Activated naive CD8-positive, alpha-beta T cell treated with anti-CD3 and anti-CD28 coated beads, Interleukin-2, amount 50 U/mL, for 16 hours (primary cell): ENCODE results near the gene NAV2.

Source experiments
- DNase-seq: peaks from one replicate; pipeline ENCODE4 v3.0.0-alpha.2; 2020; ENCODE audit warnings: low read depth, low spot score

The NAV2 gene

DNA sequence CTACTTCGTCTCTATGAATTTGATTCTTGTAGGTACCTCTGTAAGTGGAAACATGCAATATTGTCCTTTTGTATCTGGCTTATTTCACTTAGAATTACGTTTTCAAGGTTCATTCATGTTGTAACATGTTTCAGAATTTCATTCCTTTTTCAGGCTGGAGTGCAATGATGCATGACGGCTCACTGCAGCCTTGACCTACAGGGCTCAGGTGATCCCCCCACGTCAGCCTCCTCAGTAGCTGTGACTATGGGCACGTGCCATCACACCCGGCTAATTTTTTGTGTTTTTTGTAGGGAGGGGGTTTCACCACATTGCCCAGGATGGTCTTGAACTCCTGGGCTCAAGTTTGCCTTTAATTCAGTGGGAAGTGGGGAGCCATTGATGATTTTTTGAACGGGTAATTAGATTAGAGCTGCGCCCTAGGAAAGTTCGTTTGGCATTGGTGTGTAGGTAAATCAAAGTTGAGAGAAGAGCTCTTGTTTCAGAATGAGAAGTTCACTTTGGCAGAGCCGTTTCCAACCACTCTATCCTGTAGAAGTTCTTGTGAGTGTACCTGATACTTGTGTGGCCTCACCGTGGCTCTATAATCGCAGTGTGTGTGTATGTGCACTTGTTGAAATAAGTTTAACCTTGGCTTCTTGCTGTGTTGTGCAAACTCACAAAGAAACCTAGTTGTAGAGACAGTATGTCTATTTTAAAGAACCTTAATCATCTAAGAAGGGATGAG is 115.9 kb downstream of the NAV2 start:
- no peak for DNase-seq

DNA sequence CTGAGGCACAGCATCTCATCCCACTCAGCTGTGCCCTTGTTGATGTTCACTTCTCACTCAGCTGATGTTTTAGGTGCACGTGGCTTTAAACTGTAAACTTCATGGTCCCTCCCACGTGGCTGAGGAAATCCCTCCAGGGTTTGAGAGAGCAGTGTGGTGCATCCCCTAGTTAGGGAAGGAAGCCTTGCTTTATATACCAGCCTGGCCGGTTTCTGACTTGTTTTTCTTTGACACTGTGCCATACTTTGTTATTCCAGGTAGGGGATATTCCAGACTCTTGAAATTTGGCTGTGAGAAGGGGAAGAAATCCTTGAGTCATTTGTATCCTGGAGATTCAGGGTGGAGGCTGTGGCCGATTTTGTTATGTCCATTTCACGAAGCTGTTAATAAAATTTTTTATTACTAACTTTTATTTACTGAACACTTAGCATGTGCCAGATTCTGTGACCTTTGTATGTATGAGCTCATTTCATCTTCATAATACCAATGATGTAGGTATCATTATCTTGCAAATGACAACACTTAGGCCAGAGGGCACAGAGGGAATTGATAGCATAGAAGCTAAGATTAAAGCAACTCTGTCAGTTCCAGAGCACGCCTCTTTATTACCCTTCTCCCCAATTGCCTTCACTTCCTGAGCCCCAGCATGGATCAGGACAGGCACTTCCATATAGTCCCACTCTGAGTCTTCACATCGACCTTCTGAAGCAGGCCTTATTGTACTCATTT is 116.6 kb downstream of the NAV2 start:
- DNase-seq: no peak

DNA sequence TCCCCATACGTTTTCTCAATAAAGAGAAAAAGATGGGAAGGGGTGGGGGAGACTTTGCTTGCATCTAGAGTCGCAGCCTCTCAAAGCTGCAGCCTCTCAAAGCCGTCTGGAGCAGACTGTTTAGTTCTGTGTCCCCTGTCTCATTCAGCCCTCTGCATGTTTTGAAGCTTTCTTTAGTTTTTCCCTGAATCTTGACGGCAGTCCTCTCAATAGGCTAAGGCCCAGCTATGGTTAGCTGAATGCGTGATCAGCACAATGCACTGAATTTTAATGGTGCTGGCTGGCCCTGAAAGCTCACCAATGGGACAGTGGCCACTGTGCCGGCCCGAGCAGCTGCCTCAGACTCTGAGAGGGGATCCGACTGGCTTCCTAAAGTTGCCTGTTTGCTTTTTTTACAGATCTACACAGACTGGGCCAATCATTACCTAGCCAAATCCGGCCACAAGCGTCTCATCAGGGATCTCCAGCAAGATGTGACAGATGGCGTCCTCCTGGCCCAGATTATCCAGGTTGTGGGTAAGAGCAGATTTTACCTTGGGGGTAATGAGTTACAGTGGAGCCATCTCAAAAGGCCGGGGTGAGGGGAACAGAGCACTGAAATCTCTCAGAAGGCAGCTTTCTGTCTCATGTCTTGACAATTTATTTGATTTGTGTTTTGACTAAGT is 119.6 kb downstream of the NAV2 start:
- DNase-seq: no peak

GRCh38 chr11:19832901-19833300 is 120.3 kb downstream of the NAV2 start:
- DNase-seq: no peak

- DNase-seq: no peak
Measured at GRCh38 chr11:19834771-19835170, 122.1 kb downstream of the NAV2 start.

DNA sequence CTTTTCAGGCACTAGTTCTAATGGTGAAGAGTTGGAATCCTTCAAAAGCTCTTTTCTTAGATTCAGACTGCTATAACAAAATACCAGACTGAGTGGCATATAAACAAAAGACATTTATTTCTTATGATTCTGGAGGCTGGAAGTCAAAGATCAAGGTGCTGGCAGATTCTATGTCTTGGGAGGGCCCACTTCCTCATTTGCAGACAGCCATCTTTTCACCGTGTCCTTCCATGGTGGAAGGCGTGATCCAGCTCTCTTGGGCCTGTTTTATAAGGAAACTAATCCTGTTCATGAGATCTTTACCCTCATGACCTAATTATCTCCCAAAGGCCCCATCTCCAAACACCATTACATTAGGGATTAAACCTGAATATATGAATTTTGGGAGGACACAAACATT is 124.0 kb downstream of the NAV2 start:
- DNase-seq: no peak

DNA sequence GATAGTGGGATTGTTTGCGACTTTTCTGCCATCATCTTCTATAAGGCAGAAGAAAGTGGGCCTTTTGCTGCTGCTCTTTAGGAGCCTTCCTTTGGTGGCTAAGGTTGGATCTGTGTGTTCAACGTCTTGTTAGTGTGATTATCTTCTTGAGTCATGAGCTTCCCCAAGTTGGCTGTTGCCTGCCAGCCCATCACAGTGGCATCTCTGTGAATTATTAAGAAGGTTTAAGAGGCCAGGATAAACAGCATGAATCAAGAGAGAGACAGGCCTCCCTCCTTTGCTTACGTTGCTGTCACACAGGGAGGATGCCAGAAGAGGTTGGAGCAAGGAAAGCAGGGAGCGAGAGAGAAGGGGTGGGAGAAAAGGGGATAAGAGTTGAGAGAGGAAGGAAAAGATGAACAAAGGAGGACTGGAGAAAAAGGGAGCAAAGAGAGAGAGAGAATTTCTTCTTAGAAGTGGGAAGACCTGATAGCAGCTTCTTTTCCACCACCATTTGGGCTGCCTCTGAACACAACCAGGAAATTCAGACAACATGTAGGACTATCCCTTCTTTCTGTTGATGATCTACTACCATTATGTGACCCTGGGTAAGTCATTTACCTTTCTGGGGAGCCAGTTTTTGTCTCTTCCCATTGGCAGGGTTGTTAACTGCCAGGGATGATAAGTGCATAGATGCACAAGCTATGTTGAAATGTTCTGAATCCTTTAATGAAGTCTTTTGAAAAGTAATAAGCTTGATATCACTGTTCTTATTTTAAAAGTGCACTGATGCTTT is 126.5 kb downstream of the NAV2 start:
- DNase-seq: no peak

- no peak for DNase-seq
Measured at GRCh38 chr11:19840961-19841360, 128.3 kb downstream of the NAV2 start.

DNA sequence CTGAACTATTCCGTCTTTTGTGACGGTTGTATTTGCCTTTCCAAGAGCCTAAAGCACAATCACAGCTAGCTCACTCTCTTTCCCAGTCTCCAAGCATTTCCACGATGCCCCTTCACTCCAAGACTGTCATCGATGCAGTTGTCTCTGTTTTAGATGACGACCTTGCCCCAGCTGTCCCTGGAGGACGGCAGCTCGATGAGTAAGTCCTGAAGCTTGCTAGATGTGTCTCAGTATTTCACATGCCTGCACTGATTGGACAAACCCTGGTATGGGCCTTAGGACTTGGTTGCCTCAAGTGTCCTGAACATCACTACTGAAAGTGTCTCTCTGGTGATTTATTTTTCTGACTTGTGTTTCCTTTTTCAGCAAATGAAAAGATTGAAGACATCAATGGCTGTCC is 129.9 kb downstream of the NAV2 start:
- DNase-seq: no peak

DNA sequence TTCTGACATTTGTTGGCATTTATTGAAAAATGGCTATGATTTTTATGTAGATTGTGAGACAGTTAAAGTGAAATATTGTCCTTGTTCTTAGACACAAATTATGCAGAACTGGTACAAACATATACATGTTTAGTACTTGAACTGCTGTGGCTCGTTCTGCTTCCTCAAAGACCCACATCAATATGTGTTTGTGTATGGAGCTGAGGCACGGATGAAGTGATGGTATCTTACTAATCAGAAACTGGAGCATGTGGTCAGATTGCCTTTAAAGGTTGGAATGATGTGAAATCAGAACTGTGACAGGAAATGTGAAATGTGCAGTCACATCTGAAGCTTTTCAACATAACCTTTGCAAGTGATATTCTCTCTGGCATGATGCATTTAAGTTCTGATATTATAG is 130.4 kb downstream of the NAV2 start:
- DNase-seq: no peak

DNA sequence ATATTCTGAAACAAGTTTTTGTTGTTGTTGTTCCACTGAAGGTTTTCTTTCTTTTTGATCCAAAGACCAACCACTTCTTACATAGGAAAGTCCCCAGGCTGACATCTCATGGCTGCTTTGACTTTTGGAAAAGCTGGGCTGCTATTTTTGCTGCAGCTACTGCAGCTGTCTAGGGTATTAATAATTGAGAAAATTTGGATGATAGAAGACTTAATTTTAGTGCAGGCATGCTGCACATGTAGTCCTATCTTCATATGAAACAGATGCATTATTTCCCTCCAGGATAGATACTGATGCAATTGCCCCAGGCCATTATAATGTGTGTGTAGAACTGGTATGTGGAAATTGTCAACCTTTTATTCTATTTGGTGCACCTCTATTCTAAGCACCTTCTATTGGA is 131.4 kb downstream of the NAV2 start:
- no peak for DNase-seq

GRCh38 chr11:19844806-19845205 is 132.2 kb downstream of the NAV2 start:
- no peak for DNase-seq

DNA sequence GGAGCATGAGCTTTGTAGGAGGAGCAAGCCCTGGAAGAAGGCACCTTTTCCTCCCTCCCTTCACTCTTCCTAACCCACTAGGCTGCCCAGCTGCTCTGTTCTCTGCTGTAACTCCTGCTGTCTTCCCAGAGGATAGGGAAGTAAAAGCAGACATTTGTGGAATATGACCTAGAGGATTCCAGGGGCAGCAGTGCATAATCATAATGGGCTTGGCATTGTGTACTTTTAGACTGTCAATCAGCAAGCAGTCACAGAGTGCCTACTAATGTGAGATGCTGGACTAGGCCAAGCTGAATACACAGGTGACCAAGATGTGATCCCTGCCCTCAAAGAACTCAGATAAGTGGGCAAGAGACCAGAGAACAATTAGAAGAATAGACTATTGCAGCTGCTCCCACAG is 133.0 kb downstream of the NAV2 start:
- DNase-seq: no peak

- no peak for DNase-seq
Measured at GRCh38 chr11:19846654-19847305, 134.1 kb downstream of the NAV2 start.

DNA sequence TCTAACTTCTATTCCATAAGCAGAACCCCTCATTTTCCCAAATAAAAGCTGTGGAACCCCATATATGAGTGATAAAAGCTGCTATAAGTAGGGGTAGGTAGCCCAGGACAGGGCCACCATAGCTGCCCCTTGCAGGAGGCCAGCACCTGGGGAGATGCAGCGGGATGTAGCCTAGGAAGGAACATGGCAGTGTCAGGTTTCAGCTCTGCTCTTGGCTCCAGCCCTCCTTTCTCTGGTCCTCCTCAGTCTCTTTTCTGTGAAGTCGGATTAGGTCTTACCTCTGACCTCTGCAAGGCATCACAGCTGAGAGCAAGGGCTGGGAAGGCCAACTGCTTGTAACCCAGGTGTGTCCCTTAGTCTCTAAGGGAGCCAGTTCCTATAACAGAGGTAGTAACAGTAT is 135.6 kb downstream of the NAV2 start:
- no peak for DNase-seq

GRCh38 chr11:19849107-19849789 is 136.6 kb downstream of the NAV2 start:
- no peak for DNase-seq

GRCh38 chr11:19849947-19850593 is 137.4 kb downstream of the NAV2 start:
- DNase-seq: no peak

GRCh38 chr11:19852288-19852687 is 139.7 kb downstream of the NAV2 start:
- no peak for DNase-seq

GRCh38 chr11:19853016-19853415 is 140.4 kb downstream of the NAV2 start:
- DNase-seq: no peak

- DNase-seq: no peak
Measured at GRCh38 chr11:19853920-19854319, 141.3 kb downstream of the NAV2 start.
